ENCODE measurements around the gene ACAP2.
"Not testable (repeated sequence)": the region's sequence is repeated elsewhere in the genome, so short reads cannot be mapped to it uniquely, and the experiment has no call there.

ACAP2 gene

DNA sequence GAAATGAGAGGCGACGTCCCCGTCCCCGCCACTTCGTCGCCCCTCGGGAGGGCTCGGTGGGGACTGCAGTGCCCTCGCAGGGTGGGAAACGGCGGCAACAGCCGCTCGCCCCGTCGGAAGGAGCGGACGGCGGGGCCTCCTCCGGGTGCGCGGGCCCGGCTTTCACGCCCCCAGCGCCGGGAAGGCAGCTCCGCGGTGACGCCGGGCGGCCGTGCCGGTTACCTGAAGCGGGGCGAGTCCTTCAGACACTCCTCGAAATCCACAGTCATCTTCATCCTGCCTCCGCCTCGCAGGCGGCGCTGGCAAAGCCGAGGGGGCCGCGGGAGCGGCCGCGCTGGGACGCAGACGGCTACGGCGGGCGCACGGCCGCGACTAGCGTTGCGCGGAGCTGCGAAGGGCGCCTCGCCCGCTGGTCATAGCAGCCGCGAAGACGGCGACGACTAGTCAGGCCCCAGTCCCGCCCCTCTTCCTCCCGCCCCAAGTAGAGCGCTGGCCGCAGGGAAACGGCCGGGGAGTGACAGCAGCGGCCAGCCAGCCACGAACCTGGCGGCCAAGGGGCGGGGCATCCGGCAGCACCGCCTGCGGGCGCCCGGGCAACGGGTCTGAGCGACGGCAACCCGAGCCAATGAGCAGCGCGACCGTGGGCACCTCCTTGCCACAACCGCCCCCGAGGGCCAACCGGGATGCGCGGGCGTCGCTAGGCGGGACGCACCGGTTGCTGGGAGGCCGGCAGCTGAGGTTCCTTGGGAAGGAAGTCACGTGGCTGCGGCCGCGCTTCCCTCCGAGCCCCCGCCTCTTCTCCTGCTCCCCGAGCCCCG, at the start of gene ACAP2:
TSS of gene ACAP2 (minus strand) at position 448 of the 818 bp plus-strand sequence. CDS start at position 275, 173 bp downstream.
- peak; percentile 100 for DNase-seq

DNA sequence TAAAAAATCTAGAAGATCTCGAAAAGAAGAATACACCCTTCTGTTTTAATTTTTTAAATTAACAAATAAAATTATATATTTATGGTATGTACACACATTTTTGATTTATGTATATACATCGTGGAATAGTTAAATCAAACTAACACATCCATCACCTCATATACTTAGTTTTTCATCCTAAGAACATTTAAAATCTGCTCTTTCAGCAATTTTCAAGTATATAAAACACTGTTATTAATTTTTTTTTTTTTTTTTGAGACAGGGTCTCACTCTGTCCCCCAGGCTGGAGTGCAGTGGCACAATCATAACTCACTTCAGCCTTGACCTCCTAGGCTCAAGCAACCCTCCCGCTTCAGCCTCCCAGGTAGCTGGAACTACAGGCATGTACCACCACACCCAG, 32.8 kb upstream of the ACAP2 start:
- no peak for DNase-seq

- not testable (repeated sequence) for DNase-seq
Observed at GRCh38 chr3:195475116-195475515, 32.3 kb upstream of the ACAP2 start.

DNA sequence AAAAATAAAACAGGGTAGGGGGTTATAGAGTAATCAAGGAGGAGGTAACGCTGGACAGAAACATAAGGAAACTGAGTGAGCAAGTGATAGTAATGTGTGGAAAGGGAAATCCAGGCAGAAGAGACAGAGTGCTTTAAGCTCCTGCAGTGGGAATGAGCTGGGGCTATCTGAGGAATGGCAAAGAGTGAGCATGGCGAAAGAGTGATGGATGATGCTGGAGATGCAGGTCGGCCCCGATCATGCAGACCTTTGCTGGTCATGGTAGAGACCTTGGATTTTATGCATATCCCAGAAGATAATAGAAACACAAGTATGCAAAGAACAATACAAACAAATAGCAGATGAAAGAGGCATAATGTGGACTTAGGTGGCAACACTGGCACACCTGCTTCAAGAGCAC, 26.0 kb upstream of the ACAP2 start:
- DNase-seq: no peak

DNA sequence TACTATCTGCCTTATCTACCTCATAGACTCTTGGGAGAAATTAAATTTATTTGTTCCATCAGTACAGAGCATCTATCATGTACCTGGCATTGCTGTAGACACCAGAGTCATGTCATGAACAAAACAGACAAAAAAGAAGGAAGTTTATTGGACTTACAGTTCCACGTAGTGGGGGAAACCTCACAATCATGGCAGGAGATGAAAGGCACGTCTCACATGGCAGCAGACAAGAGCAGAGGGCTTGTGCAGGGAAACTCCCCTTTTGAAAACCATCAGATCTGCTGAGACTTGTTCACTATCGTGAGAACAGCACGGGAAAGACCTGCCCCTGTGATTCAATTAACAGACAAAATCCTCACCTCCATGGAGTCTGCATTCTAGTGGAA, 25.6 kb upstream of the ACAP2 start:
- no peak for DNase-seq

DNA sequence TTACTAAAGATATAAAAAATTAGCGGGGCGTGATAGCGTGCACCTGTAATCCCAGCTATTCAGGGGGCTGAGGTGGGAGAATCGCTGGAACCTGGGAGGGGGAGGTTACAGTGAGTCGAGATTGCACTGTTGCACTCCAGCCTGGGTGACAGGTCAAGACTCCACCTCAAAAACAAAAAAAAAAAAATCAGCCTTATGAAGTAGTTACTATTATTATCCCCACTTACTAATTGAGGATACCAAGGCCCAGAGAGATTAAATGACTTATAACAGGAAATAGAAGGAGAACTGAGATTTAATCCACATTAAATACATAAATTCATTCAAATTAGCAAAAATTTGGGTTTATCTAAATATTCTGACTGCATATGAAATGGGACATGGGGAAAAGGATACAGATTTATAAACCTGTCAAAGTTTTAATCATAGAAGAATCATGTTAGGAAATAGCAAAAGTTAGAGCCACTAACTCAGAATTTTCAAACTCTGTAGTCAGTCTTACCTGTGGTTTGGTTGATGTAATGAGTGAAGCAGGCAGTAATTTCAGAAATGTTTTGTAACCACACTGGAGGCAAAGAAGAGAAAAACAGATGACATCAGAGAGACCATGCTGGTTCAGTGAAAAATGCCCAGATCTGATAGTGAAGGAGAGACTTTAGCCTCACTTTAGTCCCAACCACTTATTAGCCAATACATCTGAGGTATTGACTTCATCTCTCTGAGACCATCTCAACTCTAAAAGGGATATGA, 25.0 kb upstream of the ACAP2 start:
- DNase-seq: peak; percentile 24

- DNase-seq: no peak
Observed at GRCh38 chr3:195466251-195466650, 23.4 kb upstream of the ACAP2 start.

GRCh38 chr3:195462922-195463321, 20.1 kb upstream of the ACAP2 start:
- not testable (repeated sequence) for DNase-seq

DNA sequence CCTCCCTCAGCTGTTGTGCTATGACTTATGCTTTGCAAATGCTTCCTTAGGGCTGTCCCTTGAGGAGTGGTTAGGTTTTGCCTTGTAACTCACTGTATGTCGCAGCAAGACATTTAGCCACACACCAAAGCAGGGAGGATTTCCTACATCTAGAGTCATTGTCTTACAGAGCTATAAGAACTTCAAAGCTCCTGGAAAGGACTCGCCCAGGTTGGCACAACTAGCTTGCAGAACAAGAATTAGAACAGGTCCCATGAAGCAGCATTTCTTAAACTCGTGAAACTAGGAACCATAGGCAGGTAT, 19.4 kb upstream of the ACAP2 start:
- no peak for DNase-seq

GRCh38 chr3:195461594-195462307, 18.9 kb upstream of the ACAP2 start:
- DNase-seq: no peak

GRCh38 chr3:195460091-195460713, 17.4 kb upstream of the ACAP2 start:
- DNase-seq: no peak

DNA sequence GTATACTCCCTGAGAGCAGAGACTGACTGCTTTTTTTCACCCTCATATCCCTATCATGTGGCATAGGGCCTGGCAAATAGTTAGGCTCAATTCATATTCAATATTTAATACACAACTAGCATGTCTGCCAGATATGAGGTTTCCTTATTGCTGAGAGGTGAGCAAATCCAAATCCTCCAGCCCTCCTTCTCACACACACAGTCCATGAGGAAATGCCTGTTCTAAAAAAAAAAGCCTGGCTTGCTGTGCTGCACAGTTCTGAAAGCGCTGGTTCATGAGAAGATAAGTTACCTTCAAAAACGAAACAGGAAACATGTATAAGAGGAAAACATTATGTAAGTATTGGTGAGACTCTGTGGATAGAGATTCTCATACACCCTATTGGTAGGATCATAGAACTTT, 15.5 kb upstream of the ACAP2 start:
- no peak for DNase-seq

DNA sequence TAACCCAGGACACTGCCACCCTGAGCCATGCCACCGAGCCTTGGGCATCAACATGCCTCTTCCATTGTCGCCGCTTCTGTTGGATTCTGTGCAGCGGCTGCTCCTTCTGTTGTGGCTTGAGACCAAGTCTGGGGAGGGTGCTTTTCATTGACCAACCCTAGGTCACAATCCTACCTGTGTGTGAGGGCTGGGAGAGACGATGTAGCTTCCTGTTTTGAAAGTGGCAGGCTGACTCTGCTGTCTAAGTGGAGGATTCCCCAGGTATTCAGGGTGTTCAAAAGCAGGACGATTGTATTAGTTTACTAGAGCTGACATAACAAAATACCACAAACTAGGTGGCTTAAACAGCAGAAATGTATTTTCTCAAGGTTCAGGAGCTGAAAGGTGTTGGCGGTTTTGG, 13.0 kb upstream of the ACAP2 start:
- DNase-seq: no peak

- no peak for DNase-seq
Observed at GRCh38 chr3:195453236-195453635, 10.4 kb upstream of the ACAP2 start.

GRCh38 chr3:195451373-195452015, 8.7 kb upstream of the ACAP2 start:
- no peak for DNase-seq

DNA sequence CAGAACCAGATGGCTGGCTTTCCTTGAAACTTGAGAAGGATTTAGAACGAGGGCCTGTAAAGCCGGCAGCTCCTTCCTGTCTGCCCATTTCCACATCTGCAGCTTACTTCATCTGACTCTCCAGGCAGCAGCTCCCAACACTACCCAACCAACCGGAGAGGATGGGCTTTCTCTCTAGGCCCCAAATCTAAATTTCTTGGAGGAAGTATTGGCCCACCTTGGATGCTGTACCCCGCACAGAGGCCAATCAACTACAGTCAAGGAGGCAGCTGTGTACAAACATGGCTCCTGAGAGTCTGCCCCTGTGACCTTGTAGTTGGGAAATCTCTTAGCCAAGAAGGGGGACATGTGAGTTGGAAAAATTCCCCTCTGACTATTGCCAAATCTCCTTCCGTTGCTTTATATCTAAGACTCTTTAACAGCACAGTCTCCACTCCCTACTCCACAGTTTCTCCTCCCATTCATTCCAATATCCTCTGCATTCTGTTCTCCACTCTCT, 8.0 kb upstream of the ACAP2 start:
- peak; percentile 77 for DNase-seq

DNA sequence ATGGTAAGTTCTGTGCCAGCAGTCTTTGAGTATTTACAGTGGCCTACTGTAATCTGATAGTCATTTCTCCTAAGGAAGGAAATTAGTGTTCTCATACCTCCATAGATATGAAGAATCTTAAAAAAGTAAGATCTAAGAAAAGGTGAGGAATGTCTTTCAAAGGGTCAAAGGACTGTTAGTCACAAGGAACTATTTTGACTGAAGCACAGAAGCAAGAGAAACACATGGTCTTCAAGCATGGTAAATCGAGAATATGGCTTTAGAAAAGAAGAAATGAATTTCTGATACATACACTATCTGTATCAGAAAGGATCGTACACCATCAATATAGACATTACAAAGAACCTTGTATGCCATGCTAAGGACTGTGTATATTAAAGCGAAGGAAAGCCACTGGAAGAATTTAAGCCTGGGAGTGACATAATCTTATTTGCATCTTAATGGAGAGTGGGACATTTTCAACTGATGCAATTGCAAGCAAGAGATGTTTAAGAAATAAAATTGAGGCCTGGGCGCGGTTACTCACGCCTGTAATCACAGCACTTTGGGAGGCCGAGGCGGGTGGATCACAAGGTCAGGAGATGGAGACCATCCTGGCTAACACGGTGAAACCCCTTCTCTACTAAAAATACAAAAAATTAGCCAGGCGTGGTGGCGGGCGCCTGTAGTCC, 5.5 kb upstream of the ACAP2 start:
- DNase-seq: no peak

- no peak for DNase-seq
Observed at GRCh38 chr3:195447201-195447600, 4.4 kb upstream of the ACAP2 start.

DNA sequence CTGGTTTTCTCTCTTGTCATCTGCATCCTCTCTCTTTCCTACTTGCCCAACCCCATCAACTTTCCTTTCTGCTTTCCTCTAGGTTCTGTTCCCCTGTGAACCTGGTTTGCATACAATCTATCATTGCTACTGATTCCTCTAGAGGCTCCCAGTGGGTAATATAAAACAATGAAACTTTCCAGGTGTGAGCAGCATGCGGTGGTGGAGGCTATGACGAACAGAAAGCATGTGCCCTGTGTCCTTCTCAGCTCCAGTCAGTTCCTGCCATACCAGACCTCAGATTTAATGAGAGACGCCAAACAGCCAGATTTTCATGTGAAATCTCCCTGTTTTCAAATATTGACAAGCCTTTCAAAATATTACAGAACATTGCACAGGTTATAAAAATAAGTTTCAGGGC, 3.5 kb upstream of the ACAP2 start:
- no peak for DNase-seq

DNA sequence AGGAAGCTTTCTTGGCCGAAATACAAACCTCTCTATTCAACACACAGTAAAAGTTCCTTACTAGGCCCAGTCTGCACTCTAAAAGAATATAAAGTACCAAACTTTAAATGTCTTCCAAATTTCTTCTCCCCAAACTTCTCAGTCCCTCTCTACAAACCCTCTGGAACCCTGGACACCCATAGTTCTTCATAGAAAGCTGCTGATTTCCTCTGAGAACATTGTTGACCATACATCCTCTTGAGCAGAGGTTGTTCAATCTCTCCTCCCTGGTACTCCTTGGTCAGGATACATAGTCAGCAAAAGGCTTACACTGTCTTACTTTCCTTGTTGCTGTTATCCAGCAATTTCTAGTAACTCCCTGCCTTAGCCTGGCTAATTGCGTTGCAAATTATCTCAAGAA, 3.1 kb upstream of the ACAP2 start:
- no peak for DNase-seq

DNA sequence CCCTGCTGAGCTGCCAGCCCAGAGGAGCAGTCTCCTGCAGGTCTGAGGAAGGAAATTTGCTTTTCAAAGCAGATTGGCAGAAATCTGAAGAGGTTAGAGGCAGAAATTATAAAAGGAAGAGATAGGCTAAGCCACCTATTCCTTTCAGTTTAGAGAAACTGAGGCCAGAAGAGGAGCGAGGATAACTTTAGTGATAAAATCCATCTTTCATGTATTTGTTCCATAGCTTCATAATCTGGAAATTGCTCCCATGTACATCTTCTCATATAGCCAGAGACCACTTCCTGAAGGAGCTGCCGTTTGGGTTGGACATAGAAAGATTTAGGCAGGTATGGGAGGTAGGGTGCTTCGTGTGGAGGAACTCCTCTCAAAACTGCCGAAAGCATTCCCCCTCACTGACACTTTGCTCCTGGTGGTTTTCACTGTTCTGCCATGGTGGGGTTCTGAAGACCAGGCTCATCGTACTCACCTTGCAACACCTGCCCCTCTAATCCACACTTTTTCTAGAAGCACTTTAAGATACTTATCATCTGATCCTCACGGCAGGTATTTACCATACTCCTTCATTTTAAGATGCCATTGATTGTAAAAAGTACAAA, 670 bp upstream of the ACAP2 start:
- no peak for DNase-seq
